Epithelial cell of esophagus (primary cell): Measurements from ENCODE around the gene SS18L1.

ENCODE experiments used
- DNase-seq: peaks from one replicate; pipeline ENCODE4 v3.0.0; 2010; ENCODE audit warnings: low read depth
- H3K4me3 ChIP-seq: 2 replicates; pipeline ENCODE4 v1.5.1; 2011; ENCODE audit warnings: mild to moderate bottlenecking, low read length, control low read depth
- CTCF ChIP-seq: IDR thresholded peaks from 2 replicates; pipeline ENCODE4 v1.5.1; 2011; ENCODE audit warnings: low read depth, mild to moderate bottlenecking, low read length, control low read depth, inconsistent platforms; ENCODE audit not compliant: insufficient read depth; ENCODE audit errors: missing control alignments

SS18L1 gene

GRCh38 chr20:62212299-62212698, 68.7 kb downstream of the SS18L1 start:
- DNase-seq, result no peak
- TF ChIP-seq CTCF, result no peak
- no peak overlapping the region for H3K4me3 ChIP-seq

GRCh38 chr20:62214067-62214466, 70.5 kb downstream of the SS18L1 start:
- DNase-seq, result no peak
- TF ChIP-seq CTCF, result no peak

GRCh38 chr20:62215020-62215990, 71.7 kb downstream of the SS18L1 start:
- no peak for TF ChIP-seq CTCF
- no peak overlapping the region for H3K4me3 ChIP-seq
- DNase-seq, result no peak

More at GRCh38 chr20:62214067-62214466, 70.5 kb downstream of the SS18L1 start:
- H3K4me3 ChIP-seq, result no peak overlapping the region

- DNase-seq, result no peak
- no peak overlapping the region for H3K4me3 ChIP-seq
- TF ChIP-seq CTCF, result no peak
Observed at GRCh38 chr20:62215991-62216635, 72.5 kb downstream of the SS18L1 start.

- no peak for TF ChIP-seq CTCF
- H3K4me3 ChIP-seq, result no peak overlapping the region
- DNase-seq, result no peak
Observed at GRCh38 chr20:62216636-62217566, 73.3 kb downstream of the SS18L1 start.

GRCh38 chr20:62217913-62218773, 74.6 kb downstream of the SS18L1 start:
- no peak overlapping the region for H3K4me3 ChIP-seq
- DNase-seq, result no peak
- TF ChIP-seq CTCF, result no peak
